ENCODE results near the gene DISC1.

DNA sequence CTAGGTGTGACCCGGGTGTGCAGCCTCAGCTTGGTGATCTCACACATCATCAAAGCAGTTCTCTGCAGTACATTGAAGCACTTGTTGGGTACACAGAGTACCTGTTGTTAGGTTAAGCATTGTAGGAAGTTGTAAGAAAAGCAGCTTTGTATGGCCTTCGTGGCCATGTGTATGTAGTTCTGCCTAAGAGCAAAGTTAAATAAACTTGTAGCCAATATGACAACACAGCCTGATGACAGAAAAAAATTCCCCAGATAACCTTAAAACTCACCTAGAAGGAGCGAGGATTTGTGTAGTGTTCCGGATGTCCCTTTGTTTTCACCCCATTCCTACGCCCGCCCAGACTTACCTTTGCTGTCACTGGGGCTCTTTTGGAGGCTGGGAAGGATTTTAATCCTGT, 48.0 kb downstream of the DISC1 start:
- TF ChIP-seq, protein P1, sequence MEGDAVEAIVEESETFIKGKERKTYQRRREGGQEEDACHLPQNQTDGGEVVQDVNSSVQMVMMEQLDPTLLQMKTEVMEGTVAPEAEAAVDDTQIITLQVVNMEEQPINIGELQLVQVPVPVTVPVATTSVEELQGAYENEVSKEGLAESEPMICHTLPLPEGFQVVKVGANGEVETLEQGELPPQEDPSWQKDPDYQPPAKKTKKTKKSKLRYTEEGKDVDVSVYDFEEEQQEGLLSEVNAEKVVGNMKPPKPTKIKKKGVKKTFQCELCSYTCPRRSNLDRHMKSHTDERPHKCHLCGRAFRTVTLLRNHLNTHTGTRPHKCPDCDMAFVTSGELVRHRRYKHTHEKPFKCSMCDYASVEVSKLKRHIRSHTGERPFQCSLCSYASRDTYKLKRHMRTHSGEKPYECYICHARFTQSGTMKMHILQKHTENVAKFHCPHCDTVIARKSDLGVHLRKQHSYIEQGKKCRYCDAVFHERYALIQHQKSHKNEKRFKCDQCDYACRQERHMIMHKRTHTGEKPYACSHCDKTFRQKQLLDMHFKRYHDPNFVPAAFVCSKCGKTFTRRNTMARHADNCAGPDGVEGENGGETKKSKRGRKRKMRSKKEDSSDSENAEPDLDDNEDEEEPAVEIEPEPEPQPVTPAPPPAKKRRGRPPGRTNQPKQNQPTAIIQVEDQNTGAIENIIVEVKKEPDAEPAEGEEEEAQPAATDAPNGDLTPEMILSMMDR (IDR thresholded peaks at IDR 0.05) = no peak
- TF ChIP-seq POLR2A (IDR thresholded peaks at IDR 0.05) = no peak

Data from uterus (tissue), 2 donors.